Adipocyte (in vitro differentiated cells): ENCODE measurements around the gene GPS1.

Source experiments
- DNase-seq: peaks from one replicate; pipeline ENCODE4 v3.0.0-alpha.2; 2015; ENCODE audit warnings: low read depth
- H3K27me3 ChIP-seq: replicated peaks from 2 replicates; pipeline ENCODE4 v1.7.0; 2013; ENCODE audit warnings: mild to moderate bottlenecking, low read length, moderate library complexity; ENCODE audit not compliant: control insufficient read depth, insufficient read depth
- H3K36me3 ChIP-seq: 2 replicates; pipeline ENCODE4 v1.7.0; 2013; ENCODE audit warnings: low read length, mild to moderate bottlenecking, moderate library complexity; ENCODE audit not compliant: control insufficient read depth, insufficient read depth, severe bottlenecking
- H3K4me1 ChIP-seq: 2 replicates; pipeline ENCODE4 v1.7.0; 2013; ENCODE audit warnings: mild to moderate bottlenecking, low read length, moderate library complexity; ENCODE audit not compliant: control insufficient read depth, insufficient read depth
- H3K4me3 ChIP-seq: 2 replicates; pipeline ENCODE4 v1.7.0; 2013; ENCODE audit warnings: mild to moderate bottlenecking, low read length, moderate library complexity
- H3K9ac ChIP-seq: 2 replicates; pipeline ENCODE4 v1.7.0; 2013; ENCODE audit warnings: mild to moderate bottlenecking, low read length, moderate library complexity
- H3K9me3 ChIP-seq: 2 replicates; pipeline ENCODE4 v1.7.0; 2013; ENCODE audit warnings: mild to moderate bottlenecking, low read length, moderate library complexity; ENCODE audit not compliant: control insufficient read depth

The GPS1 gene

DNA sequence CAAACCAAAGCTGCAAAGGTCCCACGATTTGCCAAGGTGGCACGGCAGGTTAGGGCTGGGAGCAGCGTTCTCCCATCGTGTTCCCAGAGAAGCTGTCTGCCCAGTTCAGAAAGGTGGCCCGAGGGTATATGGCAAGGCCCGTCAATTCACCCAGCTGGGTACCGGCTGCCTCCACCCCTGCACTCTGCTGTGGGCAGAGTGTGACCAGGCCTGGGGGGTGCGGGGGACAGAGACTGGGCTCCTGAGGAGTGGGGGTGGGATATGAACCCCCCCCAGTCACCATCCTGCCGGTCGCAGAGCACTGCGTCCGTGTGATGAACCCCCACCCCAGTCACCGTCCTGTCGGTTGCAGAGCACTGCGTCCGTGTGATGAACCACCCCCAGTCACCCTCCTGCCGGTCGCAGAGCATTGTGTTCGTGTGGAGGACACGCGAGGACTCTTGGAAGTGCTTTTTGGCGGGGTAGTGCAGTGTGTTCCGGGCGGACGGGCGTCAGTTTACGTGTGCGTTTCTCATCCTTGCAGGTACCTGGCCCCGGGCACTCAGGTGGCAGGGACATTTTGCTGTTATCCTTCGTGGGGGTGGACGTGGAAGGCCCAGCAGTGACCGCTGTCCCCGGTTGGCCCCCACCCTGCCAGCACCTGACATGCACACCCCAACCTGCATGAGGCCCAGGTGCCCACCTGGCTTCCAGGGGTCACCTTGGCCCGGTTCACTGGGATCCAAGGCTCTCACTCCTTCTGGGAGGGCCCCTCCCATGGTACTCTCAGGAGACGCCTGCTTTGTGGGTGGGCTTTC is 49.0 kb downstream of the GPS1 start:
- H3K36me3 ChIP-seq, result peaks cover 14% of the 10 kb centered on the region
- no peaks in the 10 kb centered on the region for H3K27me3 ChIP-seq
- H3K4me1 ChIP-seq, result peaks cover 53% of the 10 kb centered on the region
- no peaks in the 10 kb centered on the region for H3K9me3 ChIP-seq
- H3K4me3 ChIP-seq, result no peak overlapping the region
- H3K9ac ChIP-seq, result peak overlapping the region; percentile 38
- DNase-seq, result no peak

DNA sequence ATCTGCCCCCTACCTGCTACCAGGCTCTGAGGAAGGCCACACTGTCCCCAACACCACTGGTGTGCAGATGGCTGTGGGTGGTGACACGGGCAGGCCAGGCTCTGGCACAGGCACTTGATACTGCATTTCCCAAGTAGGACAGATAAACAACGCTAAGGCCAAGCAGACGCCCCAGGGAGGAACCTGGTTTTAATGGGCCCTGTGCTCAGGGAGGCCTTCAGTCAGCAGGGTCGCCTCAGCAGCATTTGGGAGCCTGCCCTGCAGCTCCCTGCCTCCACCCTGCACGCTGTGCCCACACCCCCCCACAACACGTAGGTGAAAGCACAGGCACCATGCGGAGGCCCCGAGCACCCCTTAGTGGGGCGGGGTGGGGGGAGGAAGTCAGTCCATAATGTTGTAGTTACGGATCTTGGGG is 49.6 kb downstream of the GPS1 start:
- DNase-seq, result no peak
- no peak overlapping the region for H3K4me3 ChIP-seq
- peak overlapping the region; percentile 10 for H3K9ac ChIP-seq
- H3K4me1 ChIP-seq, result peaks cover 56% of the 10 kb centered on the region
- no peaks in the 10 kb centered on the region for H3K9me3 ChIP-seq
- no peaks in the 10 kb centered on the region for H3K27me3 ChIP-seq
- H3K36me3 ChIP-seq, result peaks cover 8% of the 10 kb centered on the region

DNA sequence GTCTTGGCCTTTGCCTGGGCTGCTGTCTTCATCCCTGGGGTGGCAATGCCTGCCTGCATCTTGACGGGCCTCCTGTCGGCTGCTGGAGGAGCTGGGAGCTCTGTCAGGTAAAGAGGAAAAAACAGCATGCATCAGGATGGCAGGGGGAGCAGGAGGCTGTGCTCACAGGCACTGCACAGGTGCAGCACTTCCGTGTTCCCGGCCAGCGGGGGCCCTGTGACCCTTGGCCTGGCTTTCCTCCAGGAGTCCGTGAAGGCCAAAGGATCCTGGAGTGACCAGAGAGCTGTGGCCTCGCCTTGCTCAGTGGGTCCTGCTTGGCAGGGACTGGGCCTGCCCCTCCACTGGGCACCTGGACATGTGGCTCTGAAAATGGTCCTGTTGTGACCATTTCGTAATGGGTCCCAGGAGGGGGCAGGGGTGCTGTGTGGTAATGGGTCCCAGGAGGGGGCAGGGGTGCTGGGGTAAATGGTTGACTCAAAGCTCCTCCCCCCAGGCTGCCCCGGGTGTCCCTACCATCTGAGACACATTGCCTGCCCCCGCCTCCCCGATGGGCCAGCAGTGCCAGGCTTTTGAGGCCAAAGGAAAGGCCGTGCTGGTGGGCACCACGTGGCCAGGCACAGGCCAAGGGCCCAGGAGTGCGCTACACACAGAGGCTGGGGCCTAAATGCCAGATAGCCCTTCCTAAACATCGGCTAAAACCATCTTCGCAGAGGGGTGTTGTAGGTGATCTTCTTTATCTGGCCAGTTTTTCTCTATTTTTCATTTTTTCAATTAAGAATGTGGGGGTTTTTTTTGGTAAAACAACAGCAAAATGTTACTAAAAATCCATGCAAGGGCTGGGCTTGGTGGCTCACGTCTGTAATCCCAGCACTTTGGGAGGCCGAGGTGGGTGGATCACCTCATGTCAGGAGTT is 50.3 kb downstream of the GPS1 start:
- peaks cover 63% of the 10 kb centered on the region for H3K4me1 ChIP-seq
- DNase-seq, result no peak

DNA sequence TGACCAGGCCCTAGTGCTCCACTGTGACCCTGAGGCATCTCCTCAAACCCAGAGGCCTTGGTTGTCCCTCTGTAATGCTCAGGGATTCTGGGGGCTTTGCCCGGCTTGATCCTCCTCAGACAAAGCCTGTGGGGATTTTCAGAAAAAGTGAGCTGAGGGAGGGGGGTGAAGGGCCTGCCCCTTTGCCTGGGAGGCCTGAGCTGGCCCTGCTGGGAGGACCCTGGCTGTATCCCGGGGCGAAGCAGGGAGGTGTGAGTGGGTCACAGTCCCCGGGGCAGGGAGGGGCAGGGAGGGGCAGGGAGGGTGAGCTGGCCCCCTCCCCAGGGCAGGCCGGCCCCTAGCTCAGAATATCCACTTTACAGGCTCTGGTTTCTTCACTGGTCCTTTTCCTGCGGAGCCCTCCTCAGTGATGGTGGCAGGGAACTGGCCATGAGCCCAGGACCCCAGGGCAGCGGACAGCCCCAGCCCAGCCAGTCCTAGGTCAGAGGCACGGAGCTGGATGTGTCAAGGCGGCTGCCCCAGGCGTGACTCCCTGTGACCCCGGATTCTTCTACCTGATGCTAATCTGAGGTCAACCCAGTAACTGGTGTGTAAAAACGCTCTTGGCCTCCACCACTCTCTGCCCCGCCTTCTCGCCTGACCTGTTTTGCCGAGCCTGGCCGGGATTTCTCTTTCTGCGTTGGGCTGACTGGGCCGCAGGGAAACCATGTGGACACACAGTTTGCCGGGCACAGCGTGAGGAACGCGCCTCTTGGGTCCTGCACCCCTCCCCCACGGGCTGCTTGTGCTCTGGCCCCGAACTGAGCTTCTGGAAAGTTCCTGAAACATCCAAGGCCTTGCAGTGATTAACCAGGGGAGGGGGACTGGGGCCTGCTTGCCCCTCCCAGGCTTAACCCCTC is 52.1 kb downstream of the GPS1 start:
- no peak overlapping the region for H3K4me3 ChIP-seq
- no peak for DNase-seq
- peak overlapping the region; percentile 72 for H3K9ac ChIP-seq
- H3K27me3 ChIP-seq, result no peaks in the 10 kb centered on the region
- H3K9me3 ChIP-seq, result no peaks in the 10 kb centered on the region
- H3K36me3 ChIP-seq, result peaks cover 5% of the 10 kb centered on the region
- peaks cover 64% of the 10 kb centered on the region for H3K4me1 ChIP-seq

More for the DNA sequence above, 50.3 kb downstream of the GPS1 start:
- no peaks in the 10 kb centered on the region for H3K9me3 ChIP-seq
- no peak overlapping the region for H3K4me3 ChIP-seq
- no peaks in the 10 kb centered on the region for H3K27me3 ChIP-seq
- H3K9ac ChIP-seq, result no peak overlapping the region
- H3K36me3 ChIP-seq, result peaks cover under 1% of the 10 kb centered on the region

DNA sequence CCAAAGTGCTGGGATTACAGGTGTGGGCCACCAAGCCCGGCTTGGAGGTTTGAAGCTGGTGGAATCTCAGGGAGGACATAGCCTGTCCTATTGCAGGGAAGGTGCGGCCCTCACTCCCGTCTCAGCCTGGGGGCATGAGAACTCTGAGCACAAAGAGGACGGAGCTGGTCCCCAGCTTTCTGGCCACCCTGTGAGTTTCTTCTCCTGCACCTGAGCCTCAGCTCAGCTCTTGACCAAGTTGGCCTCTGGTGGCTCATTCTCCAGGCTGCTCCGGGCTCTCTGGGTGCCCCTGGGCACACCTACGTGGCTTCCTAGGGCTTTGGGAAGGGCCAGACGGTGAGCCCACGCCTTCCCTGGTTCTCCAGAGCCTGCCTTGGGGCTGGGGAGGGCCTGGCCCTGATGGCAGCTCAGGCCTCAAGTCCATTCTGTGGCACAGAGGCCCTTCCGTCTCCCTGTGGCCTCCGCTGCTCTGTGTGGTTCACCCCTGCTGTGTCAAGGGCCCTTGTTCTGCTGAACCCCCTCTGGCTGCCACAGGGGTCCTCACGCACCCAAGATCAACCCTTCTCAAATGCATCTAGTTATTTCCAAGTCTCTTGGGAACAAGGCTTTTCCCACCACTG is 53.2 kb downstream of the GPS1 start:
- DNase-seq, result no peak
- Histone ChIP-seq H3K36me3 (peaks cover 5% of the 10 kb centered on the region), H3K9me3 (no peaks in the 10 kb centered on the region), H3K4me3 (no peak overlapping the region), H3K9ac (peak overlapping the region; percentile 48), H3K4me1 (peaks cover 55% of the 10 kb centered on the region), H3K27me3 (no peaks in the 10 kb centered on the region)

DNA sequence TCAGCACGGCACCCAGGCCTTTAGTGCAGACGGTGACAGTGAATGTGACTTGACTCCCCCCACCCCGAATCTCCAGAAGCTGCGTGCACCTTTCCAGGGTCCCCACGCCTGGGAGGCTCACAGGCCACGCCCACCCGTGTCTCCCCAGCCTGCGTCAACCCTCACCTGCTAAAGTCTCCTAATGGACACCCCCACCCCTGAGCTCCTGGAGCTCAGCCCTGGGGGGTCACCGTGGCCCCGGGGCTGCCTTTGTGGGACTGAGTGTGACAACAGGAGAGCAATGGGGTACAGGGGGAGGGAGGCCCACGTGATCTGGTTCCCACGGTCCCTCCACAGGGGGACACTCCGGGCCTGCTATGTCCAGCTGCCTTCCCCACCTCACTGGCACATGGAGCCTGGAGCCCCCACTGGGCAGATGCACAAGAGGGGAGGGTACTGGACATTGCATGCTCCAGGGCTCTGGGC is 53.8 kb downstream of the GPS1 start:
- no peak for DNase-seq
- H3K27me3 ChIP-seq, result no peaks in the 10 kb centered on the region
- peak overlapping the region; percentile 48 for H3K9ac ChIP-seq
- H3K4me1 ChIP-seq, result peaks cover 51% of the 10 kb centered on the region
- H3K4me3 ChIP-seq, result no peak overlapping the region
- peaks cover 5% of the 10 kb centered on the region for H3K36me3 ChIP-seq
- H3K9me3 ChIP-seq, result no peaks in the 10 kb centered on the region

DNA sequence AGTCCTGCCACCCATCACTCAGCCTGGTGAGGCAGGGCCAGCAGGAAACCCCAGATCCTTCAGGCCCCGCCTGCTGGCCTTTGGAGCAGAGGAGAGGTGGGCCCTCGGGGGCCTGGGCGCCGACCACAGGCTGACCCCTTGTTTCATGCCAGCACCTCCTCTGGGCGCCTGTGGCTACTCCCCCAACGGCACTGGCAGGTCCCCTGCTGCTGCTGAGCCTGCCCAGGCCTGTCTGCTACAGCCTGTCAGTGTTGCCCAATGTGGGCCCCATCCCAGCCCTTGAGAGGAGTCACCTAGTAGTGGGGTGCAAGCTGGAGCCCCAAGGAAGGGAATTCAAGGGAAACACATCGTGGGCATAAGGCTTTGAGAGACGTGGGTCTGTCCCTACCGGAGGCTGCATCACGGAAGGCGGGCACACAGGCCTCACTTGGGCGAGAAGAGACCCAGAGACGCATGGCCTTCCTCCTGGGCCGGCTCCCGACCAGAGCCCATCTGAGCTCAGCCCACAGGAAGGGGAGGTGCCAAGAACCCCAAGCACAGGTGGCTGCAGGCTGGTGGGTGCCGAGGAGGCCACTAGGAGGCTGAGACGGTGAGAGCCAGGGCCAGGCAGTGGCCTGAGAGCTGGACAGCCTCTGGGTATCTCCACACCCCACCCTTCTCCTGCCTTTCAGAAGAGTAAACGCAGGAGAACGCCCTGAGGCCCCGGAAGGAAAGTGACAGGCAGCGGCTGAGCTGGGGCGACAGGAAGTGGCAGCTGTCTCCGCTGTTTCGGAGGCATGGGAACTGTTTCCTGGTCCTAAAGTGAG is 54.4 kb downstream of the GPS1 start:
- H3K9me3 ChIP-seq, result no peaks in the 10 kb centered on the region
- H3K4me3 ChIP-seq, result no peak overlapping the region
- peak overlapping the region; percentile 48 for H3K9ac ChIP-seq
- peaks cover 48% of the 10 kb centered on the region for H3K4me1 ChIP-seq
- DNase-seq, result peak; percentile 34
- H3K36me3 ChIP-seq, result peaks cover 5% of the 10 kb centered on the region
- no peaks in the 10 kb centered on the region for H3K27me3 ChIP-seq

DNA sequence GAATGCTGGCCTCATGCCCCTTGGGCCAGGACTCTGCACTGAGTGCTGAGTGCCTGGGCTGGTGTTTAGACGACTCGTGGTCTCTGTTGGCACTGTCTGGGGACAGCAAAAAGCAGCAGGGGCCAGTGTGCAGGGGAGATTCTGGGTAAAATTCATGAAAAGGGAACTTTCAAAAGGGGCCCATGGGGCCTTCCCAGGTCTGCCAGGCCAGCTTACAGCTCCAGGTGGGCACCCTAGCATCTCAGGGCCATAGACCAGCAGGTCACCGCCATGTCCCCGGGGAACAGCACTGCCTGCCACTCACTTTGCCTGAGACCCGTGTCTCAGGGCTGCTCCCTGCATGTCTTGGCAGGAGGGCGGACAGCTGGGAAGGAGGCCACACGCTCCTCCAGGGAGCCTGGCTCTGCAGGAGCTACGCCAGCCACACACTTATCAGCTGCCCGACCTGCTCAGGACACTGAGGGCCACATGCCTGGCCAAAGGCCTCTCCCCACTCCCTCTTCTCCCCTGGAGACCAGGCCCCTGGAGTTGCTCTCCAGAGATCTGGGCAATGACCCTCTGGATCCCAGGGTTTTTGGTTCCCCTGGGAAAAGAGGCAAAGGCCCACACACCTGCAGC is 55.1 kb downstream of the GPS1 start:
- Histone ChIP-seq H3K9ac (peak overlapping the region; percentile 48), H3K4me1 (peaks cover 43% of the 10 kb centered on the region), H3K27me3 (no peaks in the 10 kb centered on the region), H3K36me3 (peaks cover 5% of the 10 kb centered on the region), H3K4me3 (no peak overlapping the region), H3K9me3 (no peaks in the 10 kb centered on the region)
- DNase-seq, result no peak
